ENCODE measurements around the gene TIE1. TPM values are rescaled to one million over a fixed set of nuclear protein-coding genes. Genes with fewer than 3 reads are reported as not detected.

Gene TIE1
- total and polyA plus RNA-seq, 9 of the 15 experiments (the other 6 are each of a cell fraction or from before 2014, with no cell fraction given): 0.07 to 0.49 (median 0.14) TPM; not detected in 4

GRCh38 chr1:43360616-43361015 is 59.8 kb downstream of the TIE1 start (continued):
- no peak for TF ChIP-seq ZKSCAN3 (CRISPR knock-in tag; IDR thresholded peaks at IDR 0.05)
- no peak for TF ChIP-seq SETDB1 (IDR thresholded peaks at IDR 0.05; ENCODE audit: low read length)
- no peak for TF ChIP-seq NR0B1 (IDR thresholded peaks at IDR 0.05; ENCODE audit: partially characterized antibody)
- no peak for TF ChIP-seq CSDE1 (IDR thresholded peaks at IDR 0.05)
- TF ChIP-seq GATA2 (CRISPR knock-in tag; IDR thresholded peaks at IDR 0.05): no peak
- TF ChIP-seq MAZ (CRISPR knock-in tag; conservative IDR thresholded peaks at IDR 0.05 in 1 of 2, IDR thresholded peaks at IDR 0.05 in 1 of 2): no peak
- no peak for TF ChIP-seq CBX2 (IDR thresholded peaks at IDR 0.05; ENCODE audit: insufficient read depth, low read length, poor library complexity, severe bottlenecking)
- TF ChIP-seq CAMTA2 (CRISPR knock-in tag; conservative IDR thresholded peaks at IDR 0.05): no peak
- no peak for TF ChIP-seq ZBTB8A (IDR thresholded peaks at IDR 0.05; ENCODE audit: partially characterized antibody)
- no peak for TF ChIP-seq ZNF277 (CRISPR knock-in tag; IDR thresholded peaks at IDR 0.05; ENCODE audit: borderline replicate concordance)
- no peak for TF ChIP-seq JUN (IDR thresholded peaks at IDR 0.05; ENCODE audit: borderline replicate concordance, low read depth, low read length)
- no peak for TF ChIP-seq JUN (CRISPR knock-in tag; IDR thresholded peaks at IDR 0.05; ENCODE audit: borderline replicate concordance)
- TF ChIP-seq ASH1L (IDR thresholded peaks at IDR 0.05; ENCODE audit: borderline replicate concordance, low read depth, partially characterized antibody): no peak
- no peak for TF ChIP-seq ZNF41 (CRISPR knock-in tag; conservative IDR thresholded peaks at IDR 0.05)
- TF ChIP-seq KLF6 (CRISPR knock-in tag; IDR thresholded peaks at IDR 0.05; ENCODE audit: borderline replicate concordance): no peak
- TF ChIP-seq COPS2 (conservative IDR thresholded peaks at IDR 0.05): no peak
- no peak for TF ChIP-seq ZNF354B (CRISPR knock-in tag; IDR thresholded peaks at IDR 0.05)
- no peak for TF ChIP-seq ZNF324 (CRISPR knock-in tag; IDR thresholded peaks at IDR 0.05)
